Keratinocyte (primary cell): ENCODE data around the gene RANBP9. TPM values are rescaled to one million over a fixed set of nuclear protein-coding genes. Genes with fewer than 3 reads are reported as not detected.

Experiments used
- DNase-seq: peaks from one replicate; pipeline ENCODE4 v3.0.0-alpha.2; 2011; ENCODE audit warnings: low read depth, missing footprints, low spot score
- FAIRE-seq: peaks from 2 replicates; lab custom pipeline; 2011; peaks lifted over from hg19 to GRCh38; lab: Jason Lieb, UNC
- H2AFZ ChIP-seq: 2 replicates; pipeline ENCODE4 v1.6.0; 2012; ENCODE audit warnings: low read length, control low read depth, inconsistent platforms; ENCODE audit not compliant: control insufficient read depth
- H3K27ac ChIP-seq: 2 replicates; pipeline ENCODE4 v1.5.1; 2011; ENCODE audit warnings: low read length; ENCODE audit not compliant: control insufficient read depth, insufficient read depth
- H3K27me3 ChIP-seq: 3 replicates; pipeline ENCODE4 v1.6.0; 2011; ENCODE audit warnings: low read length; ENCODE audit not compliant: control insufficient read depth, insufficient read depth; ENCODE audit errors: extremely low read depth
- H3K36me3 ChIP-seq, 2 experiments: 2 replicates in 1 of 2; 3 replicates in 1 of 2; pipeline ENCODE4 v1.5.1; 2011; ENCODE audit warnings: low read length in 2 of 2, mild to moderate bottlenecking in 1 of 2; ENCODE audit not compliant: control insufficient read depth in 2 of 2, insufficient read depth in 2 of 2; ENCODE audit errors: extremely low read depth in 1 of 2
- H3K4me1 ChIP-seq: 3 replicates; pipeline ENCODE4 v1.5.1; 2011; ENCODE audit warnings: low read length; ENCODE audit not compliant: control insufficient read depth, insufficient read depth; ENCODE audit errors: extremely low read depth
- H3K4me2 ChIP-seq: 3 replicates; pipeline ENCODE4 v1.6.0; 2011; ENCODE audit warnings: low read depth, low read length; ENCODE audit not compliant: control insufficient read depth, insufficient read depth; ENCODE audit errors: extremely low read depth
- H3K4me3 ChIP-seq, 3 experiments: fragments of 200-600 bp in 1 of 3; sonication (generic) in 1 of 3; 2 replicates in 2 of 3; 3 replicates in 1 of 3; pipeline ENCODE4 v1.5.1; 2011 to 2016; ENCODE audit warnings: low read length in 3 of 3, mild to moderate bottlenecking in 3 of 3, control low read depth in 2 of 3, inconsistent platforms in 1 of 3, low read depth in 1 of 3, mixed read lengths in 1 of 3, mixed run types in 1 of 3, moderate library complexity in 1 of 3; ENCODE audit not compliant: control insufficient read depth in 2 of 3, insufficient read depth in 2 of 3; ENCODE audit errors: extremely low read depth in 1 of 3
- H3K79me2 ChIP-seq: 2 replicates; pipeline ENCODE4 v1.6.0; 2012; ENCODE audit warnings: low read length; ENCODE audit not compliant: control insufficient read depth, insufficient read depth
- H3K9ac ChIP-seq: 3 replicates; pipeline ENCODE4 v1.6.0; 2011; ENCODE audit warnings: low read length; ENCODE audit not compliant: control insufficient read depth, insufficient read depth; ENCODE audit errors: extremely low read depth
- H3K9me1 ChIP-seq: 3 replicates; pipeline ENCODE4 v1.6.0; 2011; ENCODE audit warnings: low read length; ENCODE audit not compliant: control insufficient read depth, insufficient read depth; ENCODE audit errors: extremely low read depth
- H3K9me3 ChIP-seq: 2 replicates; pipeline ENCODE4 v1.5.1; 2012; ENCODE audit warnings: low read depth, low read length; ENCODE audit not compliant: control insufficient read depth
- H4K20me1 ChIP-seq: 3 replicates; pipeline ENCODE4 v1.6.0; 2011; ENCODE audit warnings: low read length; ENCODE audit not compliant: control insufficient read depth, insufficient read depth; ENCODE audit errors: extremely low read depth
- CTCF ChIP-seq, 3 experiments: IDR thresholded peaks in 1 of 3; conservative IDR thresholded peaks in 1 of 3; optimal IDR thresholded peaks in 1 of 3; 2 replicates in 2 of 3; 3 replicates in 1 of 3; pipeline versions ENCODE3 to v1.5.1; 2011; ENCODE audit warnings: low read length in 3 of 3, mild to moderate bottlenecking in 3 of 3, moderate library complexity in 2 of 3, control low read depth in 1 of 3, inconsistent platforms in 1 of 3; ENCODE audit not compliant: insufficient read depth in 2 of 3; ENCODE audit errors: extremely low read depth in 1 of 3
- EZH2 ChIP-seq: IDR thresholded peaks from one replicate; pipeline ENCODE4 v1.6.1; 2012; ENCODE audit warnings: inconsistent platforms, mild to moderate bottlenecking, low read length, moderate library complexity
- dilution Hi-C: fragments of 300-500 bp; cut with MboI; formaldehyde crosslinking; loops from one replicate; pipeline ENCODE4 v1.7.0; 2020; ENCODE audit warnings: low sequenced_read_pairs; ENCODE audit not compliant: extremely low pct_ligation_motif_present
- polyA plus RNA-seq, 5 experiments: library from polyadenylated mRNA; depleted of rRNA in 3 of 5; stranded (reverse) in 3 of 5; stranded (forward) in 1 of 5; unstranded in 1 of 5; fragments of >200 nt; gene quantifications; 1 replicate in 1 of 5; 2 replicates in 3 of 5; 3 replicates in 1 of 5; pipeline versions ENCODE4 v1.2.1 to v1.2.3, GENCODE V29; 2011 to 2012; ENCODE audit warnings: missing spikeins in 2 of 5, low read depth in 1 of 5, low replicate concordance in 1 of 5

RANBP9 gene
- polyA plus RNA-seq, 1 donor (not counting 4 experiments of a cell fraction or from before 2014, with no cell fraction given) = 36.7 TPM

GRCh38 chr6:13668291-13668928 lies 43.2 kb downstream of the RANBP9 start:
- H3K9ac ChIP-seq = no peak overlapping the region
- no peak overlapping the region for H3K4me2 ChIP-seq
- no peaks in the 10 kb centered on the region for H3K9me1 ChIP-seq
- H3K36me3 ChIP-seq = no peaks in the 10 kb centered on the region
- no peak for DNase-seq
- no peaks in the 10 kb centered on the region for H3K27me3 ChIP-seq
- H4K20me1 ChIP-seq = no peaks in the 10 kb centered on the region
- H3K9me3 ChIP-seq = no peaks in the 10 kb centered on the region
- H3K4me3 ChIP-seq = no peak overlapping the region
- no peak overlapping the region for H2AFZ ChIP-seq
- FAIRE-seq = no peak
- dilution Hi-C loops = no loop called here
- H3K4me1 ChIP-seq = peaks cover 18% of the 10 kb centered on the region
- TF ChIP-seq EZH2 (no peak), CTCF (optimal IDR thresholded peaks at IDR 0.05 in 1 of 3, IDR thresholded peaks at IDR 0.05 in 1 of 3, conservative IDR thresholded peaks at IDR 0.05 in 1 of 3; ENCODE audit: extremely low read depth in 1 of 3, insufficient read depth in 2 of 3, low read length in 3 of 3) (no peak)
- peaks cover 83% of the 10 kb centered on the region for H3K79me2 ChIP-seq
- H3K27ac ChIP-seq = peak overlapping the region; percentile 61

- H3K27me3 ChIP-seq = no peaks in the 10 kb centered on the region
- no peaks in the 10 kb centered on the region for H4K20me1 ChIP-seq
- no peaks in the 10 kb centered on the region for H3K36me3 ChIP-seq
- DNase-seq (peak; percentile 13), FAIRE-seq (no peak)
- dilution Hi-C loops = no loop called here
- H3K9ac ChIP-seq = no peak overlapping the region
- H3K4me3 ChIP-seq = no peak overlapping the region
- H3K79me2 ChIP-seq = peaks cover 82% of the 10 kb centered on the region
- no peaks in the 10 kb centered on the region for H3K9me3 ChIP-seq
- H2AFZ ChIP-seq = no peak overlapping the region
- no peak overlapping the region for H3K4me2 ChIP-seq
- no peak for TF ChIP-seq EZH2
- TF ChIP-seq CTCF (optimal IDR thresholded peaks at IDR 0.05 in 1 of 3, IDR thresholded peaks at IDR 0.05 in 1 of 3, conservative IDR thresholded peaks at IDR 0.05 in 1 of 3; ENCODE audit: extremely low read depth in 1 of 3, insufficient read depth in 2 of 3, low read length in 3 of 3) = no peak
- H3K27ac ChIP-seq = peak overlapping the region; percentile 61
- no peaks in the 10 kb centered on the region for H3K9me1 ChIP-seq
- H3K4me1 ChIP-seq = peaks cover 18% of the 10 kb centered on the region
Observed at GRCh38 chr6:13667655-13668054, 44.0 kb downstream of the RANBP9 start.
